Loucy (cell line): ENCODE data around the gene TMEM117.

Experiments used
- CTCF ChIP-seq: fragments of 200-600 bp; sonication (generic); conservative IDR thresholded peaks from 2 replicates; pipeline ENCODE4 v1.5.1; 2014; ENCODE audit warnings: mild to moderate bottlenecking, antibody characterized with exemption, low read length
- EZH2phosphoT487 ChIP-seq: fragments of 200-600 bp; IDR thresholded peaks from 2 replicates; pipeline ENCODE4 v1.6.1; 2018; ENCODE audit warnings: antibody characterized with exemption, mild to moderate bottlenecking, moderate library complexity, borderline replicate concordance

GRCh38 chr12:44405297-44405696 is 569.4 kb downstream of the TMEM117 start:
- TF ChIP-seq CTCF, result no peak
- no peak for TF ChIP-seq EZH2phosphoT487
